Adrenal gland (tissue), 12 donors: Measurements from ENCODE around the gene ACACB. TPM values are rescaled to one million over a fixed set of nuclear protein-coding genes. Genes with fewer than 3 reads are reported as not detected.

Experiments used
- DNase-seq, 7 donors: peaks; one replicate each; pipeline ENCODE4 v3.0.0-alpha.2; 2019 to 2020
- H3K27ac ChIP-seq, 5 donors: fragments of 200-600 bp; sonication (generic) in 4 of 5; 1 replicate in 3 of 5; 2 replicates in 2 of 5; pipeline versions ENCODE4 v1.5.1 to v1.8.0; 2016 to 2020; ENCODE audit warnings: mild to moderate bottlenecking in 1 of 5
- H3K27me3 ChIP-seq: fragments of 200-600 bp; 2 replicates; pipeline ENCODE4 v1.8.0; 2021
- H3K36me3 ChIP-seq, 2 donors: fragments of 200-600 bp; replicated peaks in 1 of 2; 1 replicate in 1 of 2; 2 replicates in 1 of 2; pipeline versions ENCODE4 v1.5.1 to v1.8.0; 2018 to 2022
- H3K4me1 ChIP-seq, 2 donors: fragments of 200-600 bp; replicated peaks in 1 of 2; 1 replicate in 1 of 2; 2 replicates in 1 of 2; pipeline versions ENCODE4 v1.5.1 to v1.8.0; 2018 to 2021
- H3K4me3 ChIP-seq, 4 donors: fragments of 200-600 bp; sonication (generic) in 3 of 4; one replicate each; pipeline ENCODE4 v1.5.1; 2016 to 2018
- H3K9me3 ChIP-seq, 3 donors: fragments of 200-600 bp; sonication (generic) in 1 of 3; replicated peaks in 1 of 3; 1 replicate in 2 of 3; 2 replicates in 1 of 3; pipeline versions ENCODE4 v1.5.1 to v1.8.0; 2016 to 2021
- POLR2A ChIP-seq, 2 donors: fragments of 450-650 bp; IDR thresholded peaks; one replicate each; pipeline ENCODE4 v1.6.1; 2017; ENCODE audit warnings: antibody characterized with exemption in 2 of 2, mild to moderate bottlenecking in 2 of 2, moderate library complexity in 1 of 2
- WGBS, 4 donors: extraction: QIAGEN DNeasy Blood & Tissue Kit in 2 of 4; methylation state at CpG; one replicate each; pipeline versions ENCODE4 v1.1.5 to v1.1.7; 2013 to 2017; 5-methylcytosine and 5-hydroxymethylcytosine counted together
- intact Hi-C, 2 donors: fragments of 100-400 bp; cut with DNase I; formaldehyde crosslinking; loops; one replicate each; pipeline versions ENCODE4 v1.14.1 to v1.15.0; 2022 to 2023
- polyA plus RNA-seq, 3 donors: library from polyadenylated mRNA; stranded (reverse); fragments of 200-250 nt in 2 of 3; fragments of 350-450 nt in 1 of 3; fragmentation: Illumina TruSeq in 1 of 3; extraction: RNeasy Lipid Tissue Mini Kit (QIAGEN cat#74804) in 1 of 3; gene quantifications; one replicate each; pipeline ENCODE4 v1.2.3, GENCODE V29; 2013 to 2014
- total RNA-seq, 9 donors: library from RNA; depleted of rRNA in 4 of 9; stranded (reverse); fragments of >200 nt in 4 of 9; fragments of 120-200 nt in 1 of 9; fragmentation: NEBNext Ultra II Directional in 1 of 9; extraction: Animal tissue kit (Norgen Biotek cat#: 25700) in 1 of 9; gene quantifications; one replicate each; pipeline versions ENCODE4 v1.1.0 to v1.2.4, GENCODE V29; 2013 to 2023
- TF ChIP-seq, protein P1 (sequence below), 6 experiments: fragments of 450-650 bp in 4 of 6; fragments of 200-600 bp in 2 of 6; sonication (generic) in 1 of 6; IDR thresholded peaks; 1 replicate in 5 of 6; 2 replicates in 1 of 6; pipeline versions ENCODE4 v1.5.1 to v1.8.0; 2016 to 2021; ENCODE audit warnings: antibody characterized with exemption in 6 of 6, mild to moderate bottlenecking in 2 of 6, moderate library complexity in 1 of 6
- donor health status: healthy with polysubstance abuse.
- donor health status: Bipolar disorder and iron deficiency.
- donor health status: DM: yes; HTN: yes; CAD: no.
- donor health status: DM: no; HTN: no; CAD: no.
- donor health status: DM: no; HTN: no; CAD: no.
- donor health status: DM: yes; HTN: yes; CAD: no.

Gene ACACB
- total and polyA plus RNA-seq, 12 donors, result 35.5 to 143 (median 65.7) TPM

- WGBS, 4 donors, result 43 to 57% (median 47%) methylated on average over 4 of the region's 4 CpGs
- no peaks in the 10 kb centered on the region for H3K9me3 ChIP-seq
- H3K27me3 ChIP-seq, result no peaks in the 10 kb centered on the region
- TF ChIP-seq, protein P1, sequence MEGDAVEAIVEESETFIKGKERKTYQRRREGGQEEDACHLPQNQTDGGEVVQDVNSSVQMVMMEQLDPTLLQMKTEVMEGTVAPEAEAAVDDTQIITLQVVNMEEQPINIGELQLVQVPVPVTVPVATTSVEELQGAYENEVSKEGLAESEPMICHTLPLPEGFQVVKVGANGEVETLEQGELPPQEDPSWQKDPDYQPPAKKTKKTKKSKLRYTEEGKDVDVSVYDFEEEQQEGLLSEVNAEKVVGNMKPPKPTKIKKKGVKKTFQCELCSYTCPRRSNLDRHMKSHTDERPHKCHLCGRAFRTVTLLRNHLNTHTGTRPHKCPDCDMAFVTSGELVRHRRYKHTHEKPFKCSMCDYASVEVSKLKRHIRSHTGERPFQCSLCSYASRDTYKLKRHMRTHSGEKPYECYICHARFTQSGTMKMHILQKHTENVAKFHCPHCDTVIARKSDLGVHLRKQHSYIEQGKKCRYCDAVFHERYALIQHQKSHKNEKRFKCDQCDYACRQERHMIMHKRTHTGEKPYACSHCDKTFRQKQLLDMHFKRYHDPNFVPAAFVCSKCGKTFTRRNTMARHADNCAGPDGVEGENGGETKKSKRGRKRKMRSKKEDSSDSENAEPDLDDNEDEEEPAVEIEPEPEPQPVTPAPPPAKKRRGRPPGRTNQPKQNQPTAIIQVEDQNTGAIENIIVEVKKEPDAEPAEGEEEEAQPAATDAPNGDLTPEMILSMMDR (IDR thresholded peaks at IDR 0.05), result no peak
- TF ChIP-seq POLR2A (IDR thresholded peaks at IDR 0.05), result no peak
- H3K36me3 ChIP-seq, result no peaks in the 10 kb centered on the region
- peak overlapping the region in 4 of 5 donors; percentile 18 to 85 (median 82) for H3K27ac ChIP-seq
- peaks cover 40 to 74% of the 10 kb centered on the region in 2 donors for H3K4me1 ChIP-seq
- intact Hi-C loops, result loop anchor here in 1 of 2 donors (10.0 kb wide), 1 partner anchor 46 kb away; the partner anchor contains the start of gene ACACB
- peak overlapping the region in 1 of 4 donors; percentile 20 for H3K4me3 ChIP-seq
- peak in 3 of 7 donors; percentile 20 to 53 (median 23) for DNase-seq
Measured at GRCh38 chr12:109160873-109161272, 44.5 kb downstream of the ACACB start.

- TF ChIP-seq POLR2A (IDR thresholded peaks at IDR 0.05), result no peak
- TF ChIP-seq, protein P1 (IDR thresholded peaks at IDR 0.05), result no peak
- Histone ChIP-seq H3K4me3 (no peak overlapping the region), H3K36me3 (peaks cover 0 to 5% of the 10 kb centered on the region in 2 donors), H3K4me1 (peaks cover 26 to 61% of the 10 kb centered on the region in 2 donors), H3K9me3 (no peaks in the 10 kb centered on the region), H3K27me3 (no peaks in the 10 kb centered on the region), H3K27ac (peak overlapping the region; percentile 14 to 77 (median 47))
- intact Hi-C loops, result loop anchor here in 1 of 2 donors (10.0 kb wide), 1 partner anchor 48 kb away; the partner anchor contains the start of gene ACACB
- 51 to 71% (median 61%) methylated on average over 5 of the region's 5 CpGs for WGBS, 4 donors
- DNase-seq, result peak in 5 of 7 donors; percentile 50 to 73 (median 56)
Measured at GRCh38 chr12:109162551-109162950, 46.2 kb downstream of the ACACB start.

- TF ChIP-seq, protein P1 (IDR thresholded peaks at IDR 0.05), result no peak
- no peak for TF ChIP-seq POLR2A (IDR thresholded peaks at IDR 0.05)
- intact Hi-C loops, result loop anchor here in 1 of 2 donors (10.0 kb wide), 1 partner anchor 48 kb away; the partner anchor contains the start of gene ACACB
- Histone ChIP-seq H3K27me3 (no peaks in the 10 kb centered on the region), H3K27ac (peak overlapping the region in 4 of 5 donors; percentile 40 to 77 (median 56)), H3K9me3 (no peaks in the 10 kb centered on the region), H3K4me3 (no peak overlapping the region), H3K36me3 (peaks cover 0 to 11% of the 10 kb centered on the region in 2 donors), H3K4me1 (peaks cover 20 to 55% of the 10 kb centered on the region in 2 donors)
- peak in 1 of 7 donors; percentile 24 for DNase-seq
- WGBS, 4 donors, result 21 to 31% (median 30%) methylated on average over 6 of the region's 6 CpGs
Measured at GRCh38 chr12:109163167-109163566, 46.8 kb downstream of the ACACB start.

DNA sequence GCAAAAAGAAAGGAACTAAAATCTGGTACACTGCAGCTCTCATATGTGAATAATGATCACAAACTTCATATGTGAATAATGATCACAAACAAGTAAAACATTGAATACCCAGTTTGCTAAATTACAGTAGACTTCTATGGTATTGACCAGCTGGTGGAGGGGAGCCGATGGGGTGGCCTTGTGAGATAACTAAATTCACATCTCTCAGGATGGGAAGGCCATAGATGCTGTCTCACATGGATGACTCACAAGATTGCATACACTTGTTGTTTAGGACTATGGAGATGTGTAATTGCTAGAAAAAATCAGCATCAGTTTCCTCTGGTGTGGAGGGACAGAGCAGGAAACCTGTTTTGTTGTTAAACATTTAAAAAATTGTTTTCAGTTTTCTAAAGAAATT, 49.2 kb downstream of the ACACB start:
- intact Hi-C loops, result loop anchor here in 1 of 2 donors (10.0 kb wide), 1 partner anchor 51 kb away; the partner anchor contains the start of gene ACACB
- peak overlapping the region in 3 of 5 donors; percentile 42 to 59 (median 46) for H3K27ac ChIP-seq
- WGBS, 4 donors, result 39 to 64% (median 53%) methylated on average over 1 of the region's 1 CpG
- peaks cover 8 to 35% of the 10 kb centered on the region in 2 donors for H3K4me1 ChIP-seq
- no peaks in the 10 kb centered on the region for H3K27me3 ChIP-seq
- H3K4me3 ChIP-seq, result no peak overlapping the region
- no peaks in the 10 kb centered on the region for H3K9me3 ChIP-seq
- H3K36me3 ChIP-seq, result peaks cover 0 to 29% of the 10 kb centered on the region in 2 donors
- peak in 6 of 7 donors; percentile 46 to 67 (median 59) for DNase-seq
- TF ChIP-seq, protein P1 (IDR thresholded peaks at IDR 0.05), result no peak
- no peak for TF ChIP-seq POLR2A (IDR thresholded peaks at IDR 0.05)
